Ovary (tissue), 9 donors: ENCODE data around the gene SH3BP4. TPM values are rescaled to one million over a fixed set of nuclear protein-coding genes. Genes with fewer than 3 reads are reported as not detected.

Source experiments
- DNase-seq, 5 donors: peaks; one replicate each; pipeline ENCODE4 v3.0.0-alpha.2; 2019 to 2020
- H3K27ac ChIP-seq, 2 donors: fragments of 200-600 bp; one replicate each; pipeline versions ENCODE4 v1.5.1 to v1.8.0; 2019 to 2022
- H3K27me3 ChIP-seq: fragments of 200-600 bp; one replicate; pipeline ENCODE4 v1.8.0; 2022
- H3K36me3 ChIP-seq: fragments of 200-600 bp; sonication (generic); one replicate; pipeline ENCODE4 v1.5.1; 2019
- H3K4me1 ChIP-seq: one replicate; pipeline ENCODE4 v1.8.1; 2013; ENCODE audit warnings: mild to moderate bottlenecking, moderate library complexity; ENCODE audit not compliant: insufficient read depth
- H3K4me3 ChIP-seq: fragments of 200-600 bp; sonication (generic); one replicate; pipeline ENCODE4 v1.5.1; 2017
- H3K9me3 ChIP-seq, 2 donors: fragments of 200-600 bp in 1 of 2; sonication (generic) in 1 of 2; one replicate each; pipeline versions ENCODE4 v1.5.1 to v1.8.1; 2013 to 2019; ENCODE audit warnings: mild to moderate bottlenecking in 1 of 2, moderate library complexity in 1 of 2
- EP300 ChIP-seq: sonication (generic); formaldehyde crosslinking; IDR thresholded peaks from one replicate; pipeline ENCODE4 v1.6.1; 2017; ENCODE audit warnings: antibody characterized with exemption
- POLR2A ChIP-seq: fragments of 450-650 bp; IDR thresholded peaks from one replicate; pipeline ENCODE4 v1.6.1; 2017; ENCODE audit warnings: antibody characterized with exemption, mild to moderate bottlenecking, moderate library complexity
- WGBS, 3 donors: extraction: QIAGEN DNeasy Blood & Tissue Kit in 1 of 3; methylation state at CpG; one replicate each; pipeline versions ENCODE4 v1.1.5 to v1.1.7; 2013 to 2017; 5-methylcytosine and 5-hydroxymethylcytosine counted together
- intact Hi-C, 4 donors: fragments of 100-400 bp; cut with DNase I; formaldehyde crosslinking; loops; one replicate each; pipeline versions ENCODE4 v1.11.0 to v1.15.1; 2022 to 2023
- polyA plus RNA-seq, 2 donors: library from polyadenylated mRNA; stranded (reverse); fragments of 200-250 nt in 1 of 2; fragments of 350-450 nt in 1 of 2; fragmentation: Illumina TruSeq in 1 of 2; extraction: RNeasy Lipid Tissue Mini Kit (QIAGEN cat#74804) in 1 of 2; gene quantifications; one replicate each; pipeline ENCODE4 v1.2.3, GENCODE V29; 2013 to 2014
- total RNA-seq, 7 donors: library from RNA; depleted of rRNA in 2 of 7; stranded (reverse); fragments of >200 nt in 2 of 7; fragmentation: NEBNext Ultra II Directional in 3 of 7; extraction: Animal tissue kit (Norgen Biotek cat#: 25700) in 3 of 7; gene quantifications; one replicate each; pipeline versions ENCODE4 v1.1.0 to v1.2.4, GENCODE V29; 2016 to 2023
- TF ChIP-seq, protein P1 (sequence below), 3 donors: fragments of 450-650 bp in 2 of 3; fragments of 200-600 bp in 1 of 3; IDR thresholded peaks; one replicate each; pipeline versions ENCODE4 v1.5.1 to v1.8.0; 2016 to 2022; ENCODE audit warnings: antibody characterized with exemption in 3 of 3, mild to moderate bottlenecking in 1 of 3
- donor health status: DM: no; HTN: no; CAD: no; lungs with moderate emphysema.
- donor health status: DM: no; HTN: no; CAD: no.
- donor health status: Bipolar disorder and iron deficiency.
- donor health status: DM: yes; HTN: yes; CAD: no.
- donor health status: DM: no; HTN: no; CAD: no.
- donor health status: DM: yes; HTN: yes; CAD: no.

Gene SH3BP4
- total and polyA plus RNA-seq, 9 donors: 20.3 to 44.9 (median 36.9) TPM

DNA sequence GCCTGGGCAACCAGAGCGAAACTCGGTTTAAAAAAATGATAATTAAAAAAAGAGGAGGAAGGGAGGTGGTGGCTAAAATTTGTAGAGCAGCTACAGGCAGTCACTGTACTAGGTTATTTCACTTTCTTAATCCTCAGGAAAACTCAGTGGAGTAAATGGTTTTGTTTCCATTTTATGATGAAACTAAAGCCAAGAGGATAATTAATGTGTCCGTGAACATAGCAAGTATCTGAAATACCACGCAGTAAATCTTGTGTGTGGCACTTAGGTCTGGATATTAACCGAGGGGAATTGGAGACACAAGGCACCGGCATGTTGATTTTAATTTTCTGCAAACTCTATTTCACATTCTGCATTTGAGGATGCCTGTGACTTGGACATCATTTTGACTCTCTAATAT is 14.5 kb downstream of the SH3BP4 start:
- intact Hi-C loops: no loop called here
- H3K27me3 ChIP-seq: no peaks in the 10 kb centered on the region
- DNase-seq: no peak
- H3K9me3 ChIP-seq: no peaks in the 10 kb centered on the region
- WGBS, 3 donors: 80 to 88% (median 86%) methylated on average over 6 of the region's 6 CpGs
- H3K36me3 ChIP-seq: no peaks in the 10 kb centered on the region
- H3K4me3 ChIP-seq: no peak overlapping the region
- TF ChIP-seq, protein P1, sequence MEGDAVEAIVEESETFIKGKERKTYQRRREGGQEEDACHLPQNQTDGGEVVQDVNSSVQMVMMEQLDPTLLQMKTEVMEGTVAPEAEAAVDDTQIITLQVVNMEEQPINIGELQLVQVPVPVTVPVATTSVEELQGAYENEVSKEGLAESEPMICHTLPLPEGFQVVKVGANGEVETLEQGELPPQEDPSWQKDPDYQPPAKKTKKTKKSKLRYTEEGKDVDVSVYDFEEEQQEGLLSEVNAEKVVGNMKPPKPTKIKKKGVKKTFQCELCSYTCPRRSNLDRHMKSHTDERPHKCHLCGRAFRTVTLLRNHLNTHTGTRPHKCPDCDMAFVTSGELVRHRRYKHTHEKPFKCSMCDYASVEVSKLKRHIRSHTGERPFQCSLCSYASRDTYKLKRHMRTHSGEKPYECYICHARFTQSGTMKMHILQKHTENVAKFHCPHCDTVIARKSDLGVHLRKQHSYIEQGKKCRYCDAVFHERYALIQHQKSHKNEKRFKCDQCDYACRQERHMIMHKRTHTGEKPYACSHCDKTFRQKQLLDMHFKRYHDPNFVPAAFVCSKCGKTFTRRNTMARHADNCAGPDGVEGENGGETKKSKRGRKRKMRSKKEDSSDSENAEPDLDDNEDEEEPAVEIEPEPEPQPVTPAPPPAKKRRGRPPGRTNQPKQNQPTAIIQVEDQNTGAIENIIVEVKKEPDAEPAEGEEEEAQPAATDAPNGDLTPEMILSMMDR (IDR thresholded peaks at IDR 0.05): no peak
- TF ChIP-seq POLR2A (no peak), EP300 (no peak)
- H3K4me1 ChIP-seq: peaks cover 9% of the 10 kb centered on the region
- no peak overlapping the region for H3K27ac ChIP-seq

DNA sequence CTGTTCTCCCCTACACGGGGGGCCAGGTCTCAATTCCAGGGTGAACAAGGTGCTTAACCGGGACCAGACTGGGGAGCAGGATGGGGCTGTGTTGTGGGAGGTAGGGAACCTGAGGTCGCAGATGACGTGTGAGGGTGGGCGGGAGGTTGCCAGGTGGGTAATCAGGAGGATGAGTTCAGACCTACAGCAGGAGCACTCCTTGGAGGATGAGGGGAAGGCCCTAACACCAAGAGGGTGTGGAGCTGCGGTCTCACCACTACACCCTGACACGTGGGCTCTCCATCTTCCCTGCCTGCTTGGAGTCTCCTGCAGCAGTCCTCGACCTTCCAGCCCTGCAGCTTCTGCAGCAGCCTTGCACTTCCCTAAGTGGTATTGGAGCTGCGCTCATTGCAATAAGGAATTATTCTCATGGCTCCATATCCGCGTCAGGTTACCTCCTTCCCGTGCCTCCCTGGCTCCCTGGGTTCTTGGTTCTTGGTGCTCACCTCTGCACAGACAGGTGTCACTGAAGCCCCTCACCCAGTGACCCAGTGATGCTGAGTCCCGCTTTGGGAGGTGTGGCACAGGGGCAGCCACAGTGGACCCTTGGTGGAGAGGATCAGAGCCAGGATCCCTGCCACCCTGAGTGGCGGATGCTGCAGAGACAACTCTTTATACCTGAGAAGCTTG is 15.5 kb downstream of the SH3BP4 start:
- Histone ChIP-seq H3K9me3 (no peaks in the 10 kb centered on the region), H3K4me3 (no peak overlapping the region), H3K27ac (no peak overlapping the region), H3K27me3 (no peaks in the 10 kb centered on the region), H3K4me1 (peaks cover 9% of the 10 kb centered on the region), H3K36me3 (no peaks in the 10 kb centered on the region)
- 92 to 95% (median 93%) methylated on average over 14 of the region's 14 CpGs for WGBS, 3 donors
- TF ChIP-seq POLR2A: no peak
- TF ChIP-seq EP300: no peak
- TF ChIP-seq, protein P1 (IDR thresholded peaks at IDR 0.05): no peak
- intact Hi-C loops: no loop called here
- peak in 1 of 5 donors; percentile 10 for DNase-seq

DNA sequence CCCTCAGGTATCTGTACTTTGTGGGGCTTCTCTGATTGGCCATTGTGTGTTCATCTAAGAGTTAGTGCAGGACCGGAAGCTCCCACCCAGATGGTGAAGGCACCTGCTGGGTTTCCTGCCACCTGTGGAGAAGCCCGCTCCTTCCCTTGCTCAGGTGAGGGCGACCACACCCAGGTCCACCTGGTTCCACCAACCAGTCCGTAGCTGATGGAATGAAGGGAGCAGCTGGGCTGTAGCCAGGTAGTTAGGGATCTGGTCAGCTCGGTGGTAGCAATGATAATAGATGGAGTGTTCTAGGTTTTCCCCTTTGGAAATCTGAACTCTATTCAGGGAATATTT is 16.0 kb downstream of the SH3BP4 start:
- peak in 1 of 5 donors; percentile 8 for DNase-seq
- intact Hi-C loops: no loop called here
- 89 to 92% (median 90%) methylated on average over 5 of the region's 5 CpGs for WGBS, 3 donors
- Histone ChIP-seq H3K36me3 (no peaks in the 10 kb centered on the region), H3K27ac (no peak overlapping the region), H3K9me3 (no peaks in the 10 kb centered on the region), H3K4me1 (peaks cover 9% of the 10 kb centered on the region), H3K27me3 (no peaks in the 10 kb centered on the region), H3K4me3 (no peak overlapping the region)
- TF ChIP-seq, protein P1 (IDR thresholded peaks at IDR 0.05): no peak
- TF ChIP-seq EP300 (no peak), POLR2A (no peak)

DNA sequence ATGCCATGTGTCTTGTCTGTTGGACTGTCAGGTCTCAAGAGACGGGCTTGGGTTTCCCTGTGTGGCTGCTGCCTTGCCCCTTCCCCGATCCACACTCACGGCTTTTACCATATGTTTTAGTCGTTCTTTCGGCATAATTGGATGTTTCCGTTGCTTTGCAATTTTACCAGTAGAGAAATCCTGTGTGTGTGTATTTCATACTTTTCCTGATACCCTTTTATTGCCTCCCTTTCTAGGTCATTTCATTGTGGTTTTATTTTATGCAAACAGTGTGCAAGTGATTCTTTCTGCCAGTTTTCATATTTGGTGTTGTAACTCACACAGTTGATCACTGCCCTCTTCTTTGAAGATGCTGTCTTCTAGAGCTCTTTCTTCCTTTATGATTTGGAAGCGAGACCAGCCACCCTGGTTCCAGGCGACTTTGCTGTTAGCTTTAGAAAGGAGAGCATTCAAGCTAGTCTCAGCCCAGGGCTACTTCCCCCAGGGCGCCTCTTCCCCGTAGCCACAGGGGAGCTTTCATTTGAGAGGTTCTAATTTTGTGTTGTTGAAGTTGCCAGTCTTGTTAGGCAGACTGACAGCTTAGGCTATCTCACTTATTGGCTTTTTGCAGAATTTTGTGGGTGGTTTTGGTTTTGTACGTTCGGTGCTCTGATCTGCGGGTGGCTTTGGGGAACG is 17.0 kb downstream of the SH3BP4 start:
- H3K4me3 ChIP-seq: no peak overlapping the region
- DNase-seq: no peak
- H3K9me3 ChIP-seq: no peaks in the 10 kb centered on the region
- H3K27me3 ChIP-seq: no peaks in the 10 kb centered on the region
- 57 to 65% (median 57%) methylated on average over 14 of the region's 14 CpGs for WGBS, 3 donors
- TF ChIP-seq, protein P1 (IDR thresholded peaks at IDR 0.05): no peak
- TF ChIP-seq POLR2A: no peak
- no peak for TF ChIP-seq EP300
- H3K27ac ChIP-seq: no peak overlapping the region
- peaks cover 7% of the 10 kb centered on the region for H3K4me1 ChIP-seq
- intact Hi-C loops: no loop called here
- no peaks in the 10 kb centered on the region for H3K36me3 ChIP-seq
